HG02642 (cell line): ENCODE measurements around the gene MYO1H.
"Not testable (repeated sequence)": the region's sequence is repeated elsewhere in the genome, so short reads cannot be mapped to it uniquely, and the experiment has no call there.

Experiments used
- ATAC-seq: cut with Tn5 transposase; IDR thresholded peaks from one replicate; pipeline ENCODE4 v1.9.1; 2021; ENCODE audit warnings: mild to moderate bottlenecking; ENCODE audit not compliant: unreplicated experiment, poor library complexity

The MYO1H gene

GRCh38 chr12:109464642-109465351 lies 117.1 kb downstream of the MYO1H start:
- no peak for ATAC-seq

GRCh38 chr12:109466305-109466704 lies 118.6 kb downstream of the MYO1H start:
- no peak for ATAC-seq

DNA sequence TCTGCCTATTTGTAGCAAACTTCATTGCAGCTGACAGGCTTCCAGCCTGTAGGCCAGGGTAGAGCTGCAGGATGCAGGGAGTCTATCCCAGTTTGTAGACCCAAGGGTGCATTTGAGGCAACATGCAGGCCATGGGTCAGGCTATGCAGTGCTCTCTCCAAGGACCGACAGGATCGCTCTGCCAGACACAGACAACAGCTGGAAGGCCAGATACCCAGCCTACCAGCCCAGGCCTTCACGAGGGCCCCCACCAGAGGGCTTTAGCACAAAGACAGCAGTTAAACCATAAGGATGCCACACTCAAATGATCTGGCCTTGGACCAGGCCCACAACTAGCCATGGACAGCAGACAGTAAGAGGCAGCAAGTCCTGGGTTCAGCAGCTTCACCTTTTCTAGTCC lies 119.1 kb downstream of the MYO1H start:
- no peak for ATAC-seq

DNA sequence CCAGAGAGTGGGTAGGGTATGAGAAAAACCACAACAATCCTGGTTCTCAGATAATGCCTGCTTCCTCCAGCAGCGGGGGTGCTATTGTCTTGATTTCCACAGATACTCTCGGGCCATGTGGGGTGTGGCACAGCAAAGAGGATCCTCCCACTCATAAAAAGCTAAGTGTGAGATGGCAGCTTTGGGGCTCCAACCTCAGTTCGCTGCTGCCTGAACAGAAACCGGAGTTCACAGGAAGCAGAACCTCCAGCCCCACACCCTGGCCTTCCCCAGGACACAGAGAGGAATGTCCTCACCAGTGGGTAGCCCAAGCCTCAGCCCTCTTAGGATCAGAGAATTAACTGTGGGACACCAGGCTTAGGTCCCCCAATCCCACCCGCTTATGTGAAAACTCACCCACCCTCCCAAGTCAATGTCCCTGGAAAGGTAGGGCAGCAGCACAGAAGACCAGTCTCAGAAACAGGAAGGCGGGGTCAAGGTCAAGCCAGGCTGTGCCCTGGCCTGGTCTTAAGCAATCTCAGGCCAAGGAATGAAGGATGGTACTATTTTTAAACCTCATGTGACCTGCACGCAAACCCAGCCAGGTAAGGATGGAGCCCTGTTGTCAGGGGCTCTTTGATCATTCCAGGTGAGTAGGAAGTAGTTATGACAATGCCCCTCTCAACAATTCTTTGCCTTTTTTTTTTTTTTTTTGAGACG lies 120.4 kb downstream of the MYO1H start:
- ATAC-seq = no peak

DNA sequence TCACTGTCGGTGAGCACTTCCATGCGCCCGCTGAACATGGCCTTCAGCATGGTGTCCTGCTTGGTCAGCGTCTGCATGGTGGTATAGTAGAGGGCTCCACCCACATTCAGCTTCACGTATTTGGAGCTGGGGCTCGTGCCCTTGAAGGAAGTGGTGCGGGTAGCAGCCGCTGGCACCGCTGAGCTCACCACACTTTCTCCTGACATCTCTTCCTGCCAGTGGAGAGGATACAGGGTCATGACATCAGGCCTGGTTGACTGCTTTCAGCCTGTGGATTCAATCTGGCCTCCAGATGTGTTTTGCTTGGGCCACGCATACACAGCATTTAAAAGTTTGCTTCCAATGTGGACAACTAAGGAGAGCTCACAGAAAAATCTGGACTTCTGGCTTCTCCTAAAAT lies 121.8 kb downstream of the MYO1H start:
- ATAC-seq = no peak

- no peak for ATAC-seq
These were observed 125.3 kb downstream of the MYO1H start for GRCh38 chr12:109473006-109473405.

- ATAC-seq = not testable (repeated sequence)
These were observed 126.0 kb downstream of the MYO1H start for GRCh38 chr12:109473526-109474270.

DNA sequence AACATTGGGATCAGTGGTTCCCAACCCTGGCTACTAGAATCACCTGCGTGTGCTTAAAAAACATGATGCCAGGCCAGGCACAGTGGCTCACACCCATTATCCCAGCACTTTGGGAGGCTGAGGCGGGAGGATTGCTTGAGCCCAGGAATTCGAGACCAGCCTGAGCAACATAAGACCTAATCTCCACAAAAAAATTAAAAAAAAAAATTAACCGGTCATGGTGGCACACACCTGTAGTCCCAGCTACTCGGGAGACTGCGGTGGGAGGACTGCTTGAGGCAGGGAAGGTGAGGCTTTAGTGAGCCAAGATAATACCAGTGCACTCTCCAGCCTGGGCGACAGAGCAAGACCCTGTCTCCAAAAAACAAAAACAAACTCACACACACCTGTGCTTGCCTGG lies 127.4 kb downstream of the MYO1H start:
- ATAC-seq = no peak

GRCh38 chr12:109475993-109476806 lies 128.5 kb downstream of the MYO1H start:
- no peak for ATAC-seq

DNA sequence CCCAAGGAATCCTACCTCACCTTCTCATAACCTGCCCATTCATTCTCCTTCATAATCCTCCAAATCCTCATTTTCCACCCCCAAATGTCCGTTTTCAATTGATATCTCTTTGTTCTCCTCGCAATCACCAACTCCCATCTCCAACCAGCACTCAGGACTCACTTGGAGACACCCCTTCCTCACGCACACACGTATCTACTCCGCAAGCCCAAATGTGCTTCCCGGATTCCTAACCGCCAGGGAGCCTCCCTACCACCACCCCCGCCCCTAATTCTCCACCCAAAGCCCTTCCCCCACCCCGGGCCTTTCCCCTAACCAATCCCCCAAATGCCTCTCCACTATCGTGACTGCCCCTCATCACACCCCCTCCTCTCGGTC lies 129.1 kb downstream of the MYO1H start:
- ATAC-seq = no peak

GRCh38 chr12:109477185-109477962 lies 129.7 kb downstream of the MYO1H start, which contains the start of the genes KCTD10 and UBE3B:
Gene KCTD10, minus strand, starts transcription at chr12:109477300. Its CDS starts 38 bp downstream, at chr12:109477262.
Gene UBE3B, plus strand, starts transcription at chr12:109477634. Its CDS starts 5,918 bp downstream, at chr12:109483552.
- ATAC-seq = peak; percentile 93

GRCh38 chr12:109477963-109478315 lies 130.2 kb downstream of the MYO1H start:
- no peak for ATAC-seq

DNA sequence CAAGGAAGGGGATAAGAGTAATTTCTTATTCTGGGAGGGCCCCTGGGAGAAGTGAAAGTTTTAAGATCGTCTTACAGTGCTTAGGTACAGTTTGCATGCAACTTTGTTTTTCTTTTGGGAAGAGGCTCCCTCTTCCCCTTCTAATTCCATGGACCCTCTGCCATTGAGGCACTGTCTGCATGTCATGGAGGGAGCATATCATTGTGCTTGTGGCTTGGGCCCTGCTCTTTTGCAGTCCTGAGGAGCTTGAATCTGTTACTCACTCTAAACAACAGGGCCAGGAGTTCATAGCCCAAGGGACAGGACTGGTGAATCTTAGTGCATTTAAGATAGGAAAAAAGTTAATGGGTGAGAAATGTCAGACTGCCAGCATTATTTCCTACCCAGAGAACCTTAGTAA lies 132.1 kb downstream of the MYO1H start:
- ATAC-seq = no peak

- ATAC-seq = no peak
These were observed 132.7 kb downstream of the MYO1H start for GRCh38 chr12:109480356-109480755.

DNA sequence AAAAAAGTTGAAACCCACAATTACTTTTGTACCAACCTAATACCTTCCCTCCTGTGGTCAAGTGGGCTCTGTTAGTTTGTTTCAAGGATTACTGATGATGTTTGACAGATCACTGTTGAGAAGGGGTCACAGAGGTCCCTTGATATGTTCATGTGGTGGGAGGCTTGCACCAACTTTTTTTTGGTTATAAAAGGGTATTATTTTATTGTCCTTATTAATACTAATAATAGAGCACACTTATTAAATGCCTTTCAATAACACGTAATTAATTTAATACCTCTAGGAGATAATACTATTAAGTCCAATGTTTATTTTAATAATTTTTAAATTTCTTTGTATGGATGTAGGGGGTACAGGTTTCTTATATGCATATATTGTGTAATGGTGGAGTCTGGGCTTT lies 134.2 kb downstream of the MYO1H start:
- ATAC-seq = no peak

GRCh38 chr12:109482491-109482890 lies 134.8 kb downstream of the MYO1H start:
- ATAC-seq = no peak

DNA sequence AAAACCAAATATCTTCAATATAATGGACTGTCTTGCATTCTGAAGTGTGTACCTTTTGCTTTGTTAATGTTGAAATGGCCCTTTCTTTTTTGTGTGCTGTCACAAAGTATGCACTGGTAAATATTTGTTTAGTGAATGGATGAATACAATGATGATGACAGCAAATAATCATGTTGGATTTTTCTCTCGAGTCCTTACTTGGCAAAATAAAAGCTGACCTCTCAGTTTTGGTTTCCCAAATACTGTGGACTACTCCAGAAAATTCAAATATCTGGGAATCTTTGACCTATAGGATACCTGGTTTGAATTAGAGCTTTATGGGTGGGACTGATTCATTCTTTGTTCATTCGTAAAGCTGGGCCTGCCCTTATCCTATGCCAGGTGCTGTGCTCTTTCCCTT lies 135.2 kb downstream of the MYO1H start:
- ATAC-seq = no peak

DNA sequence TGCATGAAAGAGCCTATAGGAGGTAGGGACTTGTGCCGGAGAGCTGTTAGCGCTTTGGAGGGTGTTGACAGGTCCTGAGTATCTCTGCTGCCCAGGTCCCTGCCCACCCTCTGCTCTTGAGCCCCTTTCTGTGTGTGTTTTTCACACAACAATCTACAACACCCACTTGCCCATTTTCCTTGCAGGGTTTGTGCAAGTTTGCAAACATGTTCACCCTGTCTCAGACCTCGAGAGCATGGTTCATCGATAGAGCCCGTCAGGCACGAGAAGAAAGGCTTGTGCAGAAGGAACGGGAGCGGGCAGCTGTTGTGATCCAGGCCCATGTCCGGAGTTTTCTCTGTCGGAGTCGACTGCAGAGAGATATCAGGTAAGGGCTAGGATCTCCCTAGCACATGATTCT lies 135.6 kb downstream of the MYO1H start:
- ATAC-seq = no peak

GRCh38 chr12:109485201-109485600 lies 137.5 kb downstream of the MYO1H start:
- no peak for ATAC-seq
